ENCODE results near the gene STX12.
"Not testable (repeated sequence)": the region's sequence is repeated elsewhere in the genome, so short reads cannot be mapped to it uniquely, and the experiment has no call there.

The STX12 gene

DNA sequence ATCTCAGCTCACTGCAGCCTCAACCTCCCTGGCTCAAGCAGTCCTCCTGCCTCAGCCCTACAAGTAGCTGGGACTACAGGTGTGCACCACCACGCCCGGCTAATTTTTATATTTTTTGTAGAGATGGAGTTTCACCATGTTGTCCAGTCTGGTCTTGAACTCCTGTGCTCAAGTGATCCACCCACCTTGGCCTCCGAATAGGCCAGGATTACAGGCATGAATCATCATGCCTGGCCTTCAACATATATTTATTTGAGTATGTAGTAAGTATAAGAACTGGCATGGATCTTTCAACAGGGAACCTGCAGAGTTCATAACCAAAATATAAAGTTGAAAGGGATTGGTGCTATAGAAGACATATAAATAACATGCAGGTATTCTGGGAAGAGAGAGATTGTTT, 2.3 kb downstream of the STX12 start:
- not testable (repeated sequence) for DNase-seq (ENCODE audit: low read depth, low spot score)

DNA sequence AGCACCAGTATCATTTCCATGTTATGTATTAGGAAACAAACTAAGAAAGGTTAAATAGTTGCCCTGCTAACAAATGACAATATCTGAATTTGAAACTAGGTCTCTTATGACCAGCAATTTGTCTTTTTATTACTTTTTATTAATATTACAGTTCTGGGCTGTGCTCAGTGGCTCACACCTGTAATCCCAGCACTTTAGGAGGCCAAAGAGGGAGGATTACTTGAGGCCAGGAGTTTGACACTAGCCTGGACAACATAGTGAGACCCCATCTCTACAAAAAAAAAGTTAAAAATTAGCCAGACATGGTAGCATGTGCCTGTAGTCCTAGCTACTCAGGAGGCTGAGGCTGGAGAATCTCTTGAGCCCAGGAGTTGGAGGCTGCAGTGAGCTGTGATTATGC, 3.3 kb downstream of the STX12 start:
- not testable (repeated sequence) for DNase-seq (ENCODE audit: low read depth, low spot score)

DNA sequence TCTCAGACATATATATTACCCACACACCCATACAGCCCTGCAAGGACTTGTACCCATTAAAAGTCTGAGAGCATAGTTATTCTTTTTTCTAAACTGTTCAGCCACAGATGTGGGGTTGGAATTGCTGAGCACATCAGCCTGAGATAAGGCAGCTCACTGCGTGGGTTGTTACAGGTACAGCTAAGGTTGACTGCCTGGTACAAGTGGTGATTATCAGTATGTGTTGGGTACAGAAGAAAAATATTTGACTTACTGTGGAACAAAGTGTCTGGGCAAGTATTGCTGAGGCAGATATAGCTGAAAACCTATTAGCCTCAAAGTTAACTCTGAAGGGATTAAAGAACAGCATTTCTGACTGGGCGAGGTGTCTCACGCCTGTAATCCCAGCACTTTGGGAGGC, 5.0 kb downstream of the STX12 start:
- no peak for DNase-seq (ENCODE audit: low read depth, low spot score)

DNA sequence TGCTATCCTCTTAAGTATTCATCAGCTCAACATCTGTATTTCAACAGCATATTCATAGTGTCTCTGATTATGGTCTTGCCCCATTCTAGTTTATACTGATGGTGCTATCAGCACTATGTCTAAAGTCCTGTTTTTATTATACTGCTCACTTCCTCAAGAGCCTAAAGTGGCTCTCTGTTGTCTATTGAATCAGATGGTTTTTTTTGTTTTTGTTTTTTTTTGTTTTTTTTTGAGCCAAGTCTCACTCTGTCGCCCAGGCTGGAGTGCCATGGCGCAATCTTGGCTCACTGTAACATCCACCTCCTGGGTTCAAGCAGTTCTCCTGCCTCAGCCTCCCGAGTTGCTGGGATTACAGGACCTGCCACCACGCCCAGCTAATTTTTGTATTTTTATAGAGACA, 6.1 kb downstream of the STX12 start:
- DNase-seq (ENCODE audit: low read depth, low spot score) = no peak

DNA sequence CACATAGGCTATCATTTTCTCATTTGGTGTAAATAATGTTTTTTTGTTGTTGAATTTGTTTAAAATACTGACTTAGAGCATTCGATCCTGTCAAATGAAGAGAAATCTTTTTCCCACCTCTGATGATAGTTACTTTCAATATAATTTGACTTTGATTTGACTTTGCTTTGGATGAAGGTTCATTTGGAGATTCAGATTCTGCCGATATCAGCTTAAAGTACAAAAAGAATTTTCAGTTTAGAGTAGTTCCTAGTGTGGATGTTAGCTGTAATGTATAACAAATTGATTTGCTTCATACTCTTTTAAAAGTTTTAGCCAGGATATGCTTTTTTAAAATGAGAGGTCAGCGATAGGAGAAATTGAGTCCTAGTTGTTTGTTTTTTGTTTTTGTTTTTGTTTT, 9.9 kb downstream of the STX12 start:
- no peak for DNase-seq (ENCODE audit: low read depth, low spot score)

DNA sequence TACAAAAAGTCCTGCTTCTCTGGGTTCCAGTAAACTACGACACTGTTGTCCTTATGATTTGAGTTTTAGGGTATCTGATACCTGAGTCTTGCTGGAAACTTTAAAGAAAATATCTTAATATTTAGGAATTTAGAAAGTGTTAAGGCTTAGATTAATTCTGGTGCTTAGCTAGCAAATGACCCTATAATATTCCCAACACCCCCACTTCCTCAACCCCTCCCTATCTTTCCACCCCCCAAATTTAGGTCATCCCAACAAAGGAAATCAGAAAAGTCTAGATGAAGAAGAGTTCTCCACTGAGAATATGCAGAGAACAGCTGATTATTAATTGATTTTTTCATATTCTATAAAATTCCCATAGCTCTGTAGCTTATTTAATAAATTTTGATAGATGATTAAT, 11.7 kb downstream of the STX12 start:
- no peak for DNase-seq (ENCODE audit: low read depth, low spot score)

DNA sequence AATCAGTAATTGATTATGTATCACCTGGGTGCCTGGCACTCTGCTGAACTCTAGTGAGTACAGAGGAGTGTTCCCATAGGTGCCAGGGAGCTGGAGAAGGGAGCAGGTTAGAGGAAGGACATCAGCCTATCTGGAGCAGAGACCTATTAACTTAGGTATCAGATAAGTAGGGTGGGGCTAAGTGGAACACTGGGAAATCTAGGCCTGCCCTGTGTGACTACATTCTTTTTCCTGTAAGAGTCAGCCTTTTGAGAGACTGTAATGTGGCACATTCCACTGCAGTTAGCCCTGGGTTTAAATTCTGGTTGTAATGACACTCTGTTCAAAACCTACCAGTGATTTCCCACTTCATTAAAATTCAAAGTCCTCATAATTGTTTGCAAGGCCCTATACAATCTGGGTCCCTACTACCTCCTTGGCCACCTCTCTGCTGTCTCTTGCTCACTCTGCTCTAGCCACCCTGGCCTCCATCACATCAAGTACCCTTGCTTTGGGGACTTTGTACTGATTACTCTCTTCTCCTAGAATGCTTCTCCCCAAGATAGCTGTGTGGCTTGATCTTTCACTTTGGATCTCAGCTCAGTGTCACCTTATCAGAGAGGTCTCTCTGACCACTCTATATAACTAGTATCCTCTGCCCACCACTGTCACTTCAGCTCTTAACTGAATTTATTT, 12.9 kb downstream of the STX12 start:
- no peak for DNase-seq (ENCODE audit: low read depth, low spot score)

DNA sequence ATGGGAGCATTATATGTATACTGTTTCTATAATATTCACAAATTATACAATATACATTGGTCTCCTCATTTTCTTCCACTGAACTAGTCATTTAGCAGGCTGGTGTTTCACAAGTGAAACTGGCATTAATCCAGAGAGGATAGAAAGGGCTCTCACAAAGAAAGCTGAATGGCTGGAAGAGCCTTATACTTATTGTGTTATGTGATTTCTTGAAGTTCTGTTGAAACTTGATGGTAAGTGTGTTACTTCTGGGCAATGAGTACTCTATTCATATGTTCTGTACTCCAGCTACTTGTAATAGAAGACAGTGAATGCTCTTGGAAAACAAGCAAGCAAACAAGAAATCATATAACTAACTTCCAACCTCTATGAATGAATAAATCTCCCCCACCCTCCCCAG, 14.9 kb downstream of the STX12 start:
- DNase-seq (ENCODE audit: low read depth, low spot score) = no peak

DNA sequence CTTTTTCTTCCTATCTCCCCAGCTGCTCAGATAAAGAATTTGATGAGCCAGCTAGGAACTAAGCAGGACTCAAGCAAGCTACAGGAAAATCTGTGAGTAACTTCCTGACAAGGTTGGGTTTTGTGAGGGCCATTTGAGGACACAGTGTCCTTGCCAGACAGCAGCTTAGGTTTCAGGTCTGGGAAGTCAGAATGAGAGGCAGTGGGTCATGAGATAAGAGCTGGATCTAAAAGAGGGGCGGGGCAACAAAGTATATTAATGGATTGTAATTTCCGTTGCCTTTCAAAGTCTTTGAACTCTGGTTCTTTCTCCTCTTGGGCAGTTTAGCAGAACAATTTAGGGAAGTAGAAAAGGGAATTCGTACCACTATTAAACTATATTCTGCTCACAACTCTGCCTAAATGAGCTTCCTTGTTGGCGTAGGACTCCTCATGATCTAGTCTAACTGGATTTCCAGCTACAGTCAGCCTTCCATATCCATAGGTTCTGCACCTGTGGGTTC, 16.6 kb downstream of the STX12 start:
- DNase-seq (ENCODE audit: low read depth, low spot score) = no peak

DNA sequence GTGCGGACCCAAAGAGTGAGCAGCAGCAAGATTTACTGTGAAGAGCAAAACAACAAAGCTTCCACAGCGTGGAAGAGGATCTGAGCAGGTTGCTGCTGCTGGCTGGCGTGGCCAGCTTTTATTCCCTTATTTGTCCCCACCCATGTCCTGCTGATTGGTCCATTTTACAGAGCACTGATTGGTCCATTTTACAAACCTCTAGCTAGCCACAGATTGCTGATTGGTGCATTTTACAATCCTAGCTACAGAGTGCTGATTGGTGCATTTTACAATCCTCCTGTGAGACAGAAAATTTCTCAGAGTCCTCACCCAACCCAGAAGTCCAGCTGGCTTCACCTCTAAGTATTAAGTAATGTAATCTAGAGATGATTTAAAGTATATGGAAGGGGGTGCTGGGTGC, 17.3 kb downstream of the STX12 start:
- DNase-seq (ENCODE audit: low read depth, low spot score) = not testable (repeated sequence)

DNA sequence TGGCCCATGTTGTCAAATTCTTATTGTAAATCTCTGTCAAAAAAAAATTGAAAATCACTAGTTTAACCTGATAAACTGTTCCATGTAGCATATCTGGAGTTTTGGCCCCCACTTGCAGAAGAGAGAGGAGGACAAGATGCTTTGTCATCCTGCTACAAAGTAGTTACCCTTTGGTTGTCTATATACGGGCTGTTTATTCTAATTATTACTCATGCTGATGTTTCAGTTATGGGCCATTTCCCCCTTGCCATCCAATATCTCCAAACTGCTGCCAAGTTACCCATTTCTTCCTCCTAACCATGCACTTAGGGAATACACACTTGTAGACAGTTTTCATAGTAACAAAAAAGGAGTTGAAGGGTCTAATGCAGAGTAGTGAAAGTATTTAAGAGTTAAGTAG, 22.6 kb downstream of the STX12 start:
- DNase-seq (ENCODE audit: low read depth, low spot score) = no peak

DNA sequence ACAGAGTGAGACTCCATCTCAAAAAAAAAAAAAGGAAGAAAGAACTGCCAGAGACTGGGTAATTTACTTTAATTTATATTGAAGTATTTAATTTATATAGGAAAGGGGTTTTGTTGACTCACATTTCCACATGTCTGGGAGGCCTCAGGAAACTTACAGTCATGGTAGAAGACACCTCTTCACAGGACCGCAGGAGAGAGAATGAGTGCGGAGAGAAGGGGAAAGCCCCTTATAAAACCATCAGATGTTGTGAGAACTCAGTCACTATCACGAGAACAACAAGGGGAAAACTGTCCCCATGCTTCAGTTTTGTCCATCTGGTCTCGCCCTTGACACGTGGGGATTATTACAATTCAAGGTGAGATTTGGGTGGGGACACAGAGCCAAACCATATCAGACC, 31.8 kb downstream of the STX12 start:
- DNase-seq (ENCODE audit: low read depth, low spot score) = no peak

DNA sequence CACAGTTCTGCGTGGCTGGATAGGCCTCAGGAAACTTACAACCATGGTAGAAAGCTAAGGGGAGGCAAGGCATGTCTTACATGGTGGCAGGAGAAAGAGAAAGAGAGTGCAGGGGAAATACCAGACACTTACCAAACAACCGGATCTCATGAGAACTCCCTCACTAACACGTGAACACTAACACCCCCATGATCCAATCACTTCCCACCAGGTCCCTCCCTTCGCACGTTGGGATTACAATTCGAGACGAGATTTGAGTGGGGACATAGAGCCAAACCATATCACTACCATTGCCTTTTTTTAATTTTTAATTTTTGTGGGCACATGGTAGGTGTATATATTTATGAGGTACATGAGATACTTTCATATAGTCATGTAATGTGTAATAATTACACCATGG, 33.7 kb downstream of the STX12 start:
- no peak for DNase-seq (ENCODE audit: low read depth, low spot score)

DNA sequence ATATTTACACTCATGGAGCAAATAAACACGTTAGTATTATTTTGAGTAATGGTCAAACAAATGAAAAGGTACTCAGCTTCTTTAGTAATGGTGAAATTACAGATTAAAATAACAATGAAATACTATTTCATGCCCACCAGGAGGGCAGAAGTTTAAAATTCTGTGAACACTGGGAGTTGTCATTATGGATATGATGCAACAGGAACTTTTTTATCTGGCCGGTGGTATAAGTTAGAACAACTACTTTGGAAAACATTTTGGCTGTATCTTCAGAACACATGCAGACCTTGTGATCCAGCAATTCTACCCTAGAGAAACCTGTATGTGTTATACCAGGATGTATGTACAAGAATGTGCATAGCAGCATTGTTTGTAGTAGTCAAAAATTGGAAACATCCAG, 34.4 kb downstream of the STX12 start:
- no peak for DNase-seq (ENCODE audit: low read depth, low spot score)

DNA sequence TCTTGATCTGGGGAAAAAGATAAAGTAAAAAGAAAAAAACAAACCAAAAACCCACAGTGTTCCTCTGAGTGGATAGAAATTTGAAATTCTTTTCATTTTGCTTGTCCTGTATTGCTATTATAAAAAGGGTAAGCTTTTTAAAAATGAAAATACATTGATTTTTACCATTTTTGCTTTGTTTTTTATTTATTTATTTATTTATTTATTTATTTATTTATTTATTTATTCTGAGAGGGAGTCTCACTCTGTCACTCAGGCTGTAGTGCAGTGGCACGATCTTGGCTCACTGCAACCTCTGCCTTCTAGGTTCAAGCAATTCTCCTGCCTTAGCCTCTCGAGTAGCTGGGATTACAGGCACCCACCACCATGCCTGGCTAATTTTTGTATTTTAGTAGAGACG, 35.1 kb downstream of the STX12 start:
- not testable (repeated sequence) for DNase-seq (ENCODE audit: low read depth, low spot score)

DNA sequence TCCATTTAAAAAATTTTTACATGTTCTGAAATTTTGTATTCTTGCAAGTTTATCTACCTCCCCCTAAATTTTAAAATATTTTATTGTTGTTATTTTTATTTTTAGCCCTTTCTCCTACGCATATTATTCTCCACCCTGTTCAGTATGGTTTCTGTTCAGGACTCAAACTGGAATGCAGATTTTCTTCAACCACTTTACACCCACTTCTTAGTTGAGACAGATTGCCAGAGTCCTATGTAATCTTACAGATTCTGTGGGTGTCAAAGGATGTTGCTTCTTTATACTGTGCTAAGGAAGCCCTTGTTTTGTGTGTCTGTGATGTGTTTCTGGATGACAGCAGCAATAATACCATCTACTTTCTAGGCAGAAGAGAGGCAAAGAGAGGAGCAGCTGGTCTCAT, 36.9 kb downstream of the STX12 start:
- DNase-seq (ENCODE audit: low read depth, low spot score) = no peak

DNA sequence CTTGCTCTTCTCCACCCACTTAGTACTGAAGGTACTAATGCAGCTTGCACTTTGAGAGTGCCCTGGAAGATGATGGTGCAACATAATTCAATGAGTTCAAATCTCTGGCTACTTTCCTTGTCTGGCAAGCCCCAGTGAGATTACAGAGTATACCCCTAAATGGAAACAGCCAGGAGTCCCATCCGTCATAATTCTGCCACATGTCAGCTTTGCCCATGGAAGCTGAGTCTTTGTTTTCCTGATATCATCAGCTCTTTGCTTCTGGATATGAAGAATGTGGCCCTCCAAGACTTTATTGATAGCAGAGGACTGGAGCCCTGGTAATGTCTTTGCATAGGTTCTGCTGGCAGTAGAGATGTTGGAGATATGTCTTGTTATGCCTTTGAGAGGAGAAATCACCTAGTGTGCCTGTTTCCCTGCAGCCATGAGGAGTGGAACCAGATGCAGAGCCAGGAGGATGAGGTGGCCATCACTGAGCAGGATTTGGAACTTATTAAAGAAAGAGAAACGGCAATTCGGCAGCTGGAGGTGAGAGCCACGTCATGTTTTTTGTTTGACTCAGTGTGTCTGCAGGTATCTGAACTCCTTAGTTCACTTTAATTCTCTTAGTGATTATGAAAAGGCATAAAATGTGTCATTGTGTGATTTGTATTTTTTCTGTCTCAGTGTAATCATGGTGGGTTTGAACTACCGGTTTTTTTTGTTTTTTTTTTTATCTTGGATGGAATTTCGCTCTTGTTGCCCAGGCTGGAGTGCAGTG, 38.9 kb downstream of the STX12 start:
- no peak for DNase-seq (ENCODE audit: low read depth, low spot score)

DNA sequence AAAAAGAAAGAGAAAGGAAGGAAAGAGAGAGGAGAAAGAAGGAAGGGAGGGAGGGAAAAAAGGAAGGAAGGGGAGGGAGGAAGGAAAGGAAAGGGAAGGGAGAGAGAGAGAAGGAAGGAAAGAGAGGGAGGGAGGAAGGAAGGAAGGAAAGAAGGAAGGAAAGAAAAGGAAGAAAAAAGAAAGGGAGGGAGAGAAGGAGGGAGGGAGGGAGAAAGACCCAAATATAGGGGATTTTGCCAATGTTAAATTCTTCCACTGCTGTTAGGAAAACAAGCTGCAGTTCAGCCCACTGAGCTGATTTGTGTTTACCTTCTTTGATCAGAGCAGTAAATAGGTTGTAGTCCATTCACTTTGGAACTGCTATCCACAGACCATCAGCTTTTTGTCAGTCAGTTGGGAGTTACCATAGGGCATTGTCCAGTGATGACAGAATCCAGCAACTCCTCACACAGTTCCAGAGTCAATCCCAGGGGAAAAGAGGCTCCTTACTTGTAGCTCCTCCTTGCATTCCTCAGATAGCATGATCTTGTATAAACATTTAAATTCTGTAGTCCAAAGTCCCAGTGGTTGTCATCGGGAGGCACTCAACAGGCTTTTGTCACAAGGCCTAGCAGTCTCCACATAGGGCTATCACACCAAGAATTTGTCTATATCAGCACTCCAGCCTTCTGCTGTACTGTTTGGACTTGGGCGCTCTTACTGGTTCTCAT, 44.1 kb downstream of the STX12 start:
- no peak for DNase-seq (ENCODE audit: low read depth, low spot score)

DNA sequence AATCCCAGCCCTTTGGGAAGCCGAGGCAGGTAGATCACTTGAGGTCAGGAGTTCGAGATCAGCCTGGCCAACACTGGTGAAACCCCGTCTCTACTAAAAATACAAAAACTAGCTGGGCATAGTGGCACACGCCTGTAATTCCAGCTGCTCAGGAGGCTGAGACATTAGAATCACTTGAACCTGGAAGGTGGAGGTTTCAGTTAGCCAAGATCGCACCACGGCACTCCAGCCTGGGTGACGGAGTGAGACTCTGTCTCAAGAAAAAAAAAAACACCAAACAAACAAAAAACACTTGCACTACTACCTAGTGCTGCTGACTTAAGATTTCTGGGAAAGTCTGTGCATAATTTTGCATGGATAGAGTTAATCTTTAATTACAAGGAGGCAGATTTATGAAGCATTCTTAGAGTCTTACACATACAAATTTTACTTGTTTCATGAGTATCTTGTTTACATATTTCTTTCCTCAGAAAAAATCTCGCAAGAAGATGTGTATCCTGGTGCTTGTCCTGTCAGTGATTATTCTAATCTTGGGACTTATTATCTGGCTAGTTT, 48.8 kb downstream of the STX12 start:
- no peak for DNase-seq (ENCODE audit: low read depth, low spot score)

DNA sequence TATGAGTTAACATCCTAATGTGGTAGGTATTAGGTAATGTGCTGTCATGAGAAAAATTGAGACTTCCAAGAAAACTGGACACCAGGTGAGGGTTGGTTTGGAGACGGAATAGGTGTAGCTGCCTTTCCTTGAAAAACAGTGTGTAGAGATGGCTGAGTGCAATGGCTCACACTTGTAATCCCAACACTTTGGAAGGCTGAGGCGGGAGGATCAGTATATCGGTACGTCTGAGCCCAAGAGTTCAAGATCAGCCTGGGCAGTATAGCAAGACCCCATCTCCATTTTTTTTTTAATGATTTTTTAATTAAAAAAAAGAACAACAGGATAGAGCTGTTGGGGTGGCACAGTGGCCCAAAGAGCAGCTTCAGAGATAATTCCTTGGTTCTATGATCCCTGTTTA, 50.8 kb downstream of the STX12 start:
- no peak for DNase-seq (ENCODE audit: low read depth, low spot score)

DNA sequence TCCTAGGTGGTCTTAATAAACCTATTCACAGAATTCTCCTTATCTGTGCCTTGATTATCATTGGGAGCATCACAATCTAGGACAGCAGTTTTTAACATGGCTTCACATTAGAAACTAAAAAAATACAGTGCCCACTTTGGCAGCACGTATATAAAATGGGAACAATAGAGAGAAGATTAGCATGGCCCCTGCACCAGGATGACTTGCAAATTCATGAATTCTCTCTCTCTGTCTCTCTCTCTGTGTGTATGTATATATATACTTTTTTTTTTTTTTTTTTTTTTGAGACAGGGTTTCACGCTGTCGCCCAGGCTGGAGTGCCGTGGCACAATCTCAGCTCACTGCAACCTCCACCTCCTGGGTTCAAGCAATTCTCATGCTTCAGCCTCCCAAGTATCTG, 51.4 kb downstream of the STX12 start:
- no peak for DNase-seq (ENCODE audit: low read depth, low spot score)

DNA sequence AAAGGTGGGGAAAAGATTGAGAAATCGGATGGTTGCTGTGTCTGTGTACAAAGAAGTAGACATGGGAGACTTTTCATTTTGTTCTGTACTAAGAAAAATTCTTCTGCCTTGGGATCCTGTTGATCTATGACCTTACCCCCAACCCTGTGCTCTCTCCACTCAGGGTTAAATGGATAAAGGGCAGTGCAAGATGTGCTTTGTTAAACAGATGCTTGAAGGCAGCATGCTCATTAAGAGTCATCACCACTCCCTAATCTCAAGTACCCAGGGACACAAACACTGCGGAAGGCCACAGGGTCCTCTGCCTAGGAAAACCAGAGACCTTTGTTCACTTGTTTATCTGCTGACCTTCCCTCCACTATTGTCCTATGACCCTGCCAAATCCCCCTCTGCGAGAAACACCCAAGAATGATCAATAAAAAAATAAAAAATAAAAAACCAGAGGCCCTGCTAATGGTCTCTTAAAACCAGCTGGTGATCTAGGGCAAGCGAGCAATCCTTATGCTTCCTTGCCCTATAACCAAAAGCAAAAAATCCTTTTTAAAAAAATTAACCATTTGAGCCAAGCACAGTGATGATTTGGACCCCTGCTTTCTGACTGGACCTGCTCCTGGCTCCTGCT, 56.4 kb downstream of the STX12 start:
- DNase-seq (ENCODE audit: low read depth, low spot score) = not testable (repeated sequence)

Measured in iPS DF 19.7 (cell line).